Trophoblast cell (in vitro differentiated cells and primary cell): Measurements from ENCODE around the gene DAND5.

Experiments
- DNase-seq, 2 donors: peaks; one replicate each; pipeline ENCODE4 v3.0.0-alpha.2; 2016
- H2AFZ ChIP-seq: 2 replicates; pipeline ENCODE4 v1.6.1; 2013; ENCODE audit warnings: low read length, moderate library complexity, mild to moderate bottlenecking; ENCODE audit not compliant: insufficient read depth, poor library complexity
- H2AK5ac ChIP-seq: 2 replicates; pipeline ENCODE4 v1.6.1; 2013; ENCODE audit warnings: mild to moderate bottlenecking, low read length
- H2BK120ac ChIP-seq: 2 replicates; pipeline ENCODE4 v1.6.1; 2013; ENCODE audit warnings: low read length, mild to moderate bottlenecking, moderate library complexity; ENCODE audit not compliant: insufficient read depth, poor library complexity
- H2BK12ac ChIP-seq: 2 replicates; pipeline ENCODE4 v1.6.1; 2013; ENCODE audit warnings: mild to moderate bottlenecking, low read length, moderate library complexity
- H2BK5ac ChIP-seq: 2 replicates; pipeline ENCODE4 v1.6.1; 2013; ENCODE audit warnings: low read length, low read depth, moderate library complexity, mild to moderate bottlenecking; ENCODE audit not compliant: poor library complexity
- H3K14ac ChIP-seq: 2 replicates; pipeline ENCODE4 v1.6.1; 2013; ENCODE audit warnings: mild to moderate bottlenecking, low read length
- H3K18ac ChIP-seq: 2 replicates; pipeline ENCODE4 v1.6.1; 2013; ENCODE audit warnings: mild to moderate bottlenecking, low read length
- H3K23ac ChIP-seq: 2 replicates; pipeline ENCODE4 v1.6.1; 2013; ENCODE audit warnings: low read length
- H3K27ac ChIP-seq: 2 replicates; pipeline ENCODE4 v1.5.1; 2013; ENCODE audit warnings: low read depth, mild to moderate bottlenecking, inconsistent platforms, low read length, moderate library complexity
- H3K27me3 ChIP-seq: 2 replicates; pipeline ENCODE4 v1.6.1; 2013; ENCODE audit warnings: inconsistent platforms, mild to moderate bottlenecking, low read length, moderate library complexity; ENCODE audit not compliant: insufficient read depth
- H3K36me3 ChIP-seq, 2 experiments: 1 replicate in 1 of 2; 2 replicates in 1 of 2; pipeline ENCODE4 v1.6.1; 2013; ENCODE audit warnings: low read length in 2 of 2, mild to moderate bottlenecking in 2 of 2, moderate library complexity in 1 of 2; ENCODE audit not compliant: insufficient read depth in 2 of 2, control insufficient read depth in 1 of 2
- H3K4ac ChIP-seq: 2 replicates; pipeline ENCODE4 v1.6.1; 2013; ENCODE audit warnings: low read depth, mild to moderate bottlenecking, low read length, moderate library complexity
- H3K4me1 ChIP-seq, 2 experiments: 1 replicate in 1 of 2; 2 replicates in 1 of 2; pipeline ENCODE4 v1.6.1; 2013; ENCODE audit warnings: low read length in 2 of 2, mild to moderate bottlenecking in 2 of 2, moderate library complexity in 1 of 2; ENCODE audit not compliant: insufficient read depth in 2 of 2, control insufficient read depth in 1 of 2
- H3K4me2 ChIP-seq: 2 replicates; pipeline ENCODE4 v1.6.1; 2013; ENCODE audit warnings: inconsistent platforms, mild to moderate bottlenecking, low read length, moderate library complexity
- H3K4me3 ChIP-seq: 2 replicates; pipeline ENCODE4 v1.5.1; 2013; ENCODE audit warnings: mild to moderate bottlenecking, low read depth, low read length, inconsistent platforms
- H3K79me1 ChIP-seq: one replicate; pipeline ENCODE4 v1.6.1; 2013; ENCODE audit warnings: low read length
- H3K79me2 ChIP-seq: 2 replicates; pipeline ENCODE4 v1.6.1; 2013; ENCODE audit warnings: low read length, mild to moderate bottlenecking; ENCODE audit not compliant: control insufficient read depth, insufficient read depth, poor library complexity
- H3K9ac ChIP-seq: 2 replicates; pipeline ENCODE4 v1.6.1; 2013; ENCODE audit warnings: mild to moderate bottlenecking, low read length
- H3K9me3 ChIP-seq: 2 replicates; pipeline ENCODE4 v1.6.1; 2013; ENCODE audit warnings: low read depth, mild to moderate bottlenecking, control low read depth, inconsistent platforms, low read length; ENCODE audit not compliant: insufficient read depth
- H4K12ac ChIP-seq: 2 replicates; pipeline ENCODE4 v1.6.1; 2013; ENCODE audit warnings: low read depth, mild to moderate bottlenecking, low read length, moderate library complexity
- H4K8ac ChIP-seq: 2 replicates; pipeline ENCODE4 v1.6.1; 2013; ENCODE audit warnings: low read depth, mild to moderate bottlenecking, low read length, moderate library complexity
- H4K91ac ChIP-seq: one replicate; pipeline ENCODE4 v1.6.1; 2013; ENCODE audit warnings: low read depth, mild to moderate bottlenecking, low read length, moderate library complexity
- WGBS: extraction: QIAGEN DNeasy Blood & Tissue Kit; methylation state at CpG from one replicate; pipeline ENCODE4 v1.1.7; 2013; ENCODE audit warnings: missing lambda C conversion rate; ENCODE audit not compliant: insufficient read length, insufficient coverage; ENCODE audit errors: extremely low coverage; 5-methylcytosine and 5-hydroxymethylcytosine counted together

Gene DAND5

GRCh38 chr19:12970070-12970820 lies 869 bp downstream of the DAND5 start:
- DNase-seq, result no peak
- Histone ChIP-seq H3K14ac (no peak overlapping the region), H2AFZ (no peak overlapping the region), H2BK12ac (no peak overlapping the region), H3K4ac (no peak overlapping the region), H3K18ac (no peak overlapping the region), H3K4me2 (no peak overlapping the region), H4K12ac (no peak overlapping the region), H4K8ac (no peak overlapping the region), H3K36me3 (no peaks in the 10 kb centered on the region), H2BK120ac (no peak overlapping the region), H3K27me3 (peaks cover 2% of the 10 kb centered on the region), H3K27ac (no peak overlapping the region), H3K23ac (no peak overlapping the region), H3K79me1 (peaks cover 3% of the 10 kb centered on the region), H2AK5ac (no peak overlapping the region), H3K4me3 (no peak overlapping the region), H3K9me3 (no peaks in the 10 kb centered on the region), H3K79me2 (no peaks in the 10 kb centered on the region), H3K4me1 (peaks cover under 1% of the 10 kb centered on the region in 2 experiments), H3K9ac (no peak overlapping the region), H2BK5ac (no peak overlapping the region), H4K91ac (no peak overlapping the region)
- no CpG with 5 or more reads among the region's 7 CpGs for WGBS

DNA sequence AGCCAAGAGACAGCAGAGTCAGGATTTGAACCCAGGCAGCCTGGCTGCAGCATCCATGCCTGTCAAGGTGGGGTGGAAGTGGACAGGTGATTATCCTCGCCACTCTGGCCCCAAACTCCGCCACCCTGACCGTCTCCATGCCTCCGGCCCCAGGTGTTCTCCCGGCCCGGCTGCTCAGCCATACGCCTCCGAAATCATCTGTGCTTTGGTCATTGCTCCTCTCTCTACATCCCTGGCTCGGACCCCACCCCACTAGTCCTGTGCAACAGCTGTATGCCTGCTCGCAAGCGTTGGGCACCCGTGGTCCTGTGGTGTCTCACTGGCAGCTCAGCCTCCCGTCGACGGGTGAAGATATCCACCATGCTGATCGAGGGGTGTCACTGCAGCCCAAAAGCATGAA lies 3.9 kb downstream of the DAND5 start:
- H3K79me1 ChIP-seq, result no peaks in the 10 kb centered on the region
- no peak overlapping the region for H2AFZ ChIP-seq
- H3K4ac ChIP-seq, result no peak overlapping the region
- no peak overlapping the region for H2BK12ac ChIP-seq
- H4K8ac ChIP-seq, result no peak overlapping the region
- no peak overlapping the region for H3K14ac ChIP-seq
- no peak overlapping the region for H2AK5ac ChIP-seq
- H4K91ac ChIP-seq, result no peak overlapping the region
- no peak overlapping the region for H3K23ac ChIP-seq
- peaks cover 3% of the 10 kb centered on the region for H3K9me3 ChIP-seq
- H3K36me3 ChIP-seq, result no peaks in the 10 kb centered on the region
- no peak overlapping the region for H2BK120ac ChIP-seq
- H3K9ac ChIP-seq, result peak overlapping the region; percentile 22
- H3K18ac ChIP-seq, result no peak overlapping the region
- H3K4me2 ChIP-seq, result no peak overlapping the region
- no peak for DNase-seq
- no peaks in the 10 kb centered on the region for H3K79me2 ChIP-seq
- H3K4me3 ChIP-seq, result peak overlapping the region; percentile 44
- H4K12ac ChIP-seq, result no peak overlapping the region
- H2BK5ac ChIP-seq, result no peak overlapping the region
- WGBS, result no CpG with 5 or more reads among the region's 16 CpGs
- H3K27ac ChIP-seq, result no peak overlapping the region
- peaks cover 2% of the 10 kb centered on the region for H3K27me3 ChIP-seq
- no peaks in the 10 kb centered on the region for H3K4me1 ChIP-seq

GRCh38 chr19:12974301-12975220 lies 5.2 kb downstream of the DAND5 start:
- Histone ChIP-seq H2BK120ac (no peak overlapping the region), H3K14ac (no peak overlapping the region), H3K9ac (no peak overlapping the region), H2BK12ac (no peak overlapping the region), H3K79me1 (no peaks in the 10 kb centered on the region), H2AK5ac (no peak overlapping the region), H3K18ac (no peak overlapping the region), H4K91ac (no peak overlapping the region), H3K79me2 (no peaks in the 10 kb centered on the region), H3K9me3 (peaks cover 3% of the 10 kb centered on the region), H2BK5ac (no peak overlapping the region), H2AFZ (no peak overlapping the region), H3K27ac (no peak overlapping the region), H3K4ac (no peak overlapping the region), H4K8ac (no peak overlapping the region), H3K4me3 (no peak overlapping the region), H4K12ac (no peak overlapping the region), H3K4me2 (no peak overlapping the region), H3K27me3 (peaks cover 2% of the 10 kb centered on the region), H3K36me3 (no peaks in the 10 kb centered on the region), H3K23ac (no peak overlapping the region), H3K4me1 (no peaks in the 10 kb centered on the region)
- WGBS, result no CpG with 5 or more reads among the region's 19 CpGs
- no peak for DNase-seq

- Histone ChIP-seq H3K9me3 (peaks cover 3% of the 10 kb centered on the region), H3K9ac (no peak overlapping the region), H3K18ac (no peak overlapping the region), H3K79me1 (no peaks in the 10 kb centered on the region), H3K79me2 (no peaks in the 10 kb centered on the region), H3K4ac (no peak overlapping the region), H3K14ac (no peak overlapping the region), H2BK5ac (no peak overlapping the region), H2BK12ac (no peak overlapping the region), H3K27ac (no peak overlapping the region), H3K36me3 (no peaks in the 10 kb centered on the region), H4K12ac (no peak overlapping the region), H2BK120ac (no peak overlapping the region), H3K4me1 (no peaks in the 10 kb centered on the region), H2AFZ (no peak overlapping the region), H3K27me3 (peaks cover 2% of the 10 kb centered on the region), H4K91ac (no peak overlapping the region), H2AK5ac (no peak overlapping the region), H3K4me3 (no peak overlapping the region), H3K23ac (no peak overlapping the region), H3K4me2 (no peak overlapping the region), H4K8ac (no peak overlapping the region)
- WGBS, result no CpG with 5 or more reads among the region's 17 CpGs
- no peak for DNase-seq
Measured at GRCh38 chr19:12975221-12975741, 5.9 kb downstream of the DAND5 start.
